HepG2 (cell line): ENCODE measurements around the gene VPS26B. TPM values are rescaled to one million over a fixed set of nuclear protein-coding genes. Genes with fewer than 3 reads are reported as not detected.

Source experiments
- ATAC-seq: fragments of 200-7000 bp; cut with Tn5 transposase; 3 replicates; pipeline ENCODE4 v1.9.1; 2020; ENCODE audit warnings: mild to moderate bottlenecking, moderate library complexity
- BruUV-seq: library from RNA; stranded (reverse); fragments of 400-500 nt; replicated peaks from 2 replicates; lab custom pipeline; 2021; lab: Mats Ljungman, UMichigan
- CTCF ChIA-PET: fragments of 300-600 bp; formaldehyde crosslinking; extraction: SDS; loops from one replicate; lab custom pipeline; 2021; ENCODE audit warnings: low total read pairs, inconsistent platforms, low intra/inter-chr PET ratio; lab: Yijun Ruan, JAX
- POLR2A ChIA-PET: fragments of 350-600 bp; sonication (Branson Sonifier 250); formaldehyde crosslinking; loops from one replicate; lab custom pipeline; 2020; ENCODE audit warnings: antibody characterized with exemption, inconsistent platforms; lab: Yijun Ruan, JAX
- DNase-seq: peaks from one replicate; pipeline ENCODE4 v3.0.0-alpha.2; 2015; ENCODE audit warnings: low spot score
- FAIRE-seq: peaks from 3 replicates; lab custom pipeline; 2011; peaks lifted over from hg19 to GRCh38; lab: Jason Lieb, UNC
- H2AFZ ChIP-seq: one replicate; pipeline ENCODE4 v1.6.1; 2011; ENCODE audit warnings: low read length, inconsistent platforms
- H3K27ac ChIP-seq: fragments of 300-600 bp; 3 replicates; pipeline ENCODE4 v1.8.0; 2011; ENCODE audit warnings: mixed run types, mild to moderate bottlenecking, mixed read lengths, low read length, inconsistent platforms; ENCODE audit not compliant: insufficient read depth; ENCODE audit errors: extremely low read length
- H3K27me3 ChIP-seq, 2 experiments: fragments of 200-600 bp in 1 of 2; 2 replicates in 1 of 2; 3 replicates in 1 of 2; pipeline versions ENCODE4 v1.6.0 to v1.8.0; 2011; ENCODE audit warnings: low read length in 2 of 2, mild to moderate bottlenecking in 2 of 2, moderate library complexity in 2 of 2, inconsistent platforms in 1 of 2; ENCODE audit not compliant: insufficient read depth in 2 of 2, control insufficient read depth in 1 of 2
- H3K36me3 ChIP-seq, 2 experiments: fragments of 200-600 bp in 1 of 2; replicated peaks in 1 of 2; 2 replicates in 1 of 2; 3 replicates in 1 of 2; pipeline versions ENCODE4 v1.5.1 to v1.8.0; 2011; ENCODE audit warnings: low read length in 2 of 2, inconsistent platforms in 1 of 2; ENCODE audit not compliant: insufficient read depth in 2 of 2, control insufficient read depth in 1 of 2
- H3K4me1 ChIP-seq: 2 replicates; pipeline ENCODE4 v1.5.1; 2012; ENCODE audit warnings: low read length, inconsistent platforms; ENCODE audit not compliant: insufficient read depth
- H3K4me2 ChIP-seq: 2 replicates; pipeline ENCODE4 v1.6.0; 2011; ENCODE audit warnings: low read depth, low read length, inconsistent platforms
- H3K4me3 ChIP-seq, 3 experiments: fragments of 200-600 bp in 1 of 3; sonication (generic), shearing (Covaris generic) in 1 of 3; replicated peaks in 1 of 3; 2 replicates each; pipeline ENCODE4 v1.5.1; 2011 to 2016; ENCODE audit warnings: low read length in 3 of 3, inconsistent platforms in 2 of 3, low read depth in 2 of 3, mild to moderate bottlenecking in 2 of 3, control low read depth in 1 of 3, mixed read lengths in 1 of 3; ENCODE audit not compliant: insufficient read depth in 1 of 3
- H3K79me2 ChIP-seq: one replicate; pipeline ENCODE4 v1.6.1; 2011; ENCODE audit warnings: low read length, inconsistent platforms; ENCODE audit not compliant: insufficient read depth
- H3K9ac ChIP-seq: 2 replicates; pipeline ENCODE4 v1.6.0; 2011; ENCODE audit warnings: mild to moderate bottlenecking, low read depth, low read length, inconsistent platforms; ENCODE audit not compliant: insufficient read depth
- H3K9me3 ChIP-seq: 2 replicates; pipeline ENCODE4 v1.5.1; 2012; ENCODE audit warnings: mild to moderate bottlenecking, low read length
- H4K20me1 ChIP-seq: 2 replicates; pipeline ENCODE4 v1.6.0; 2011; ENCODE audit warnings: inconsistent platforms, mild to moderate bottlenecking, low read length, moderate library complexity; ENCODE audit not compliant: insufficient read depth
- HOXA3 ChIP-seq: sonication (generic); formaldehyde crosslinking; IDR thresholded peaks from 2 replicates; pipeline ENCODE4 v1.5.0; 2020; ENCODE audit warnings: missing genetic modification reagents
- HOXD1 ChIP-seq: sonication (generic); formaldehyde crosslinking; IDR thresholded peaks from 2 replicates; pipeline ENCODE4 v1.5.0; 2020; ENCODE audit warnings: missing genetic modification reagents
- IKZF1 ChIP-seq: fragments of 450-650 bp; IDR thresholded peaks from 2 replicates; pipeline ENCODE4 v1.7.1; 2016
- MAFG ChIP-seq: sonication (generic); formaldehyde crosslinking; IDR thresholded peaks from 2 replicates; pipeline ENCODE4 v1.5.1; 2020; ENCODE audit warnings: mild to moderate bottlenecking, missing genetic modification reagents
- MIER3 ChIP-seq: IDR thresholded peaks from 2 replicates; pipeline ENCODE4 v1.6.1; 2016; ENCODE audit warnings: missing compliant biosample characterization, borderline replicate concordance
- SP140L ChIP-seq: sonication (generic); formaldehyde crosslinking; IDR thresholded peaks from 2 replicates; pipeline ENCODE4 v1.4.0; 2020; ENCODE audit warnings: missing genetic modification reagents, borderline replicate concordance
- SRF ChIP-seq: IDR thresholded peaks from 2 replicates; pipeline ENCODE4 v1.6.1; 2011; ENCODE audit warnings: mild to moderate bottlenecking, low read depth, low read length, moderate library complexity
- ZFP37 ChIP-seq: sonication (generic); formaldehyde crosslinking; IDR thresholded peaks from 2 replicates; pipeline ENCODE4 v1.4.0; 2020; ENCODE audit warnings: missing genetic modification reagents, borderline replicate concordance
- ZIK1 ChIP-seq: sonication (generic); formaldehyde crosslinking; IDR thresholded peaks from 2 replicates; pipeline ENCODE4 v1.5.0; 2020; ENCODE audit warnings: mild to moderate bottlenecking, low read depth, missing genetic modification reagents, borderline replicate concordance
- ZNF468 ChIP-seq: sonication (generic); formaldehyde crosslinking; IDR thresholded peaks from 2 replicates; pipeline ENCODE4 v1.8.0; 2022; ENCODE audit warnings: mild to moderate bottlenecking, moderate library complexity, missing genetic modification reagents
- ZNF570 ChIP-seq: sonication (generic); formaldehyde crosslinking; IDR thresholded peaks from 2 replicates; pipeline ENCODE4 v1.4.0; 2020; ENCODE audit warnings: mild to moderate bottlenecking, missing genetic modification reagents, borderline replicate concordance
- ZNF780A ChIP-seq: sonication (generic); formaldehyde crosslinking; IDR thresholded peaks from 2 replicates; pipeline ENCODE4 v1.8.0; 2022; ENCODE audit warnings: mild to moderate bottlenecking, missing genetic modification reagents, moderate library complexity
- WGBS: methylation state at CpG from one replicate; pipeline ENCODE4 v1.1.6; 2017; ENCODE audit warnings: low lambda C conversion rate; 5-methylcytosine and 5-hydroxymethylcytosine counted together
- in situ Hi-C: cut with HindIII; loops from 2 replicates; pipeline ENCODE4 v1.10.0; 2017; ENCODE audit warnings: low pct_unique_long_range_greater_than_20kb; ENCODE audit not compliant: extremely low pct_ligation_motif_present
- intact Hi-C: fragments of 100-400 bp; cut with micrococcal nuclease; formaldehyde crosslinking; loops from one replicate; pipeline ENCODE4 v1.10.0; 2022; ENCODE audit not compliant: unreplicated experiment
- polyA plus RNA-seq, 8 experiments: library from polyadenylated mRNA; depleted of rRNA in 3 of 8; stranded (reverse) in 7 of 8; unstranded in 1 of 8; fragments of >200 nt; fragmentation: Illumina TruSeq in 4 of 8; extraction: Trizol in 4 of 8; gene quantifications; 2 replicates each; pipeline versions ENCODE4 v1.2.1 to v1.2.3, GENCODE V29; 2011 to 2016; ENCODE audit warnings: low read depth in 4 of 8, missing spikeins in 1 of 8, mixed read lengths in 1 of 8; ENCODE audit not compliant: insufficient read depth in 1 of 8
- total RNA-seq, 5 experiments: library from RNA; depleted of rRNA; stranded (reverse); fragments of >200 nt; fragmentation: Illumina TruSeq; extraction: Trizol; gene quantifications; 2 replicates each; pipeline ENCODE4 v1.2.3, GENCODE V29; 2016; ENCODE audit warnings: low read depth in 1 of 5
- TF ChIP-seq, protein P1 (sequence below): sonication (generic); formaldehyde crosslinking; IDR thresholded peaks from 2 replicates; pipeline ENCODE4 v1.4.0; 2020; ENCODE audit warnings: missing genetic modification reagents
- TF ChIP-seq, protein P2 (sequence below): sonication (generic); formaldehyde crosslinking; IDR thresholded peaks from 2 replicates; pipeline ENCODE4 v1.4.0; 2020; ENCODE audit warnings: missing genetic modification reagents, mild to moderate bottlenecking, borderline replicate concordance
- TF ChIP-seq, protein P3 (sequence below): sonication (generic); formaldehyde crosslinking; IDR thresholded peaks from 2 replicates; pipeline ENCODE4 v1.4.0; 2020; ENCODE audit warnings: mild to moderate bottlenecking, missing genetic modification reagents, borderline replicate concordance
- TF ChIP-seq, protein P4 (sequence below): sonication (generic); formaldehyde crosslinking; IDR thresholded peaks from 2 replicates; pipeline ENCODE4 v1.4.0; 2020; ENCODE audit warnings: low read depth, missing genetic modification reagents
- TF ChIP-seq, protein P5 (sequence below): sonication (generic); formaldehyde crosslinking; IDR thresholded peaks from 2 replicates; pipeline ENCODE4 v1.5.0; 2020; ENCODE audit warnings: mild to moderate bottlenecking, missing genetic modification reagents, moderate library complexity

The VPS26B gene
- total and polyA plus RNA-seq, 2 of the 13 experiments (the other 11 are each of a cell fraction or from before 2014, with no cell fraction given), result 20.2 to 23.2 TPM

DNA sequence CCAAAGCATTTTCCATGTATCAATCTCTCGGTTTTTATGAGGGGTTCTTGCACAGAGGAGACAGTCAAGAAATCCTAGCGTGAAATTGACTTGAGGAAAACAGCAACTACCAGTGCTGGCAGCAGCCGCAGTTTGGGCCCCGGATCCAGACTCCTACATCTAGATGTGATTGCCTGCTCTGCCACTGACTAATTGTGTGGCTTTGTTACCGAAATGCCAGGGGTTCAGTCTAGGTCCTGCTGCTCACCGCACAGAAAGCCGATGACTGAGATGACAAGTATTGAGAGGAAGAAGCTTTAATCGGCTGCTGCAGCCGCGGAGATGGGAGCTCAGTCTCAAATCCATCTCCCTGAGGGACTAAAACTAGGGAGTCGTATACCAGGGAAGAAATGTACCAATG lies 43.5 kb downstream of the VPS26B start:
- H3K4me2 ChIP-seq, result no peak overlapping the region
- H4K20me1 ChIP-seq, result no peaks in the 10 kb centered on the region
- H3K27me3 ChIP-seq, result peaks cover 0 to 5% of the 10 kb centered on the region in 2 experiments; a peak in 1 of 5 replicates
- H3K4me1 ChIP-seq, result peaks cover 17% of the 10 kb centered on the region
- in situ Hi-C loops, result no loop called here
- ATAC-seq, result no peak
- BruUV-seq, result no TSS peak
- no peak overlapping the region for H2AFZ ChIP-seq
- no peak overlapping the region for H3K9ac ChIP-seq
- no peaks in the 10 kb centered on the region for H3K9me3 ChIP-seq
- WGBS, result 69% methylated on average over 11 of the region's 11 CpGs
- H3K4me3 ChIP-seq, result no peak overlapping the region
- no peak for FAIRE-seq
- no peak for DNase-seq
- H3K27ac ChIP-seq, result no peak overlapping the region
- CTCF ChIA-PET, result no interaction called here
- POLR2A ChIA-PET, result no interaction called here
- intact Hi-C loops, result no loop called here
- no peaks in the 10 kb centered on the region for H3K79me2 ChIP-seq
- H3K36me3 ChIP-seq, result peaks cover 0 to 4% of the 10 kb centered on the region in 2 experiments; a peak in 1 of 5 replicates
- TF ChIP-seq, protein P1, sequence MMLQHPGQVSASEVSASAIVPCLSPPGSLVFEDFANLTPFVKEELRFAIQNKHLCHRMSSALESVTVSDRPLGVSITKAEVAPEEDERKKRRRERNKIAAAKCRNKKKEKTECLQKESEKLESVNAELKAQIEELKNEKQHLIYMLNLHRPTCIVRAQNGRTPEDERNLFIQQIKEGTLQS, result no peak
- TF ChIP-seq ZNF468 (CRISPR knock-in tag) (no peak), IKZF1 (no peak), HOXA3 (CRISPR knock-in tag) (no peak), ZNF780A (CRISPR knock-in tag) (no peak), SRF (no peak), MAFG (CRISPR knock-in tag) (no peak), ZIK1 (no peak), HOXD1 (CRISPR knock-in tag) (no peak), ZFP37 (CRISPR knock-in tag) (no peak), SP140L (CRISPR knock-in tag) (no peak), ZNF570 (CRISPR knock-in tag) (no peak), MIER3 (CRISPR knock-in tag) (no peak)
- TF ChIP-seq, protein P2, sequence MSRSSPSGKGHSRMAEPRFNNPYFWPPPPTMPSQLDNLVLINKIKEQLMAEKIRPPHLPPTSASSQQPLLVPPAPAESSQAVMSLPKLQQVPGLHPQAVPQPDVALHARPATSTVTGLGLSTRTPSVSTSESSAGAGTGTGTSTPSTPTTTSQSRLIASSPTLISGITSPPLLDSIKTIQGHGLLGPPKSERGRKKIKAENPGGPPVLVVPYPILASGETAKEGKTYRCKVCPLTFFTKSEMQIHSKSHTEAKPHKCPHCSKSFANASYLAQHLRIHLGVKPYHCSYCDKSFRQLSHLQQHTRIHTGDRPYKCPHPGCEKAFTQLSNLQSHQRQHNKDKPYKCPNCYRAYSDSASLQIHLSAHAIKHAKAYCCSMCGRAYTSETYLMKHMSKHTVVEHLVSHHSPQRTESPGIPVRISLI (CRISPR knock-in tag), result no peak
- TF ChIP-seq, protein P3, sequence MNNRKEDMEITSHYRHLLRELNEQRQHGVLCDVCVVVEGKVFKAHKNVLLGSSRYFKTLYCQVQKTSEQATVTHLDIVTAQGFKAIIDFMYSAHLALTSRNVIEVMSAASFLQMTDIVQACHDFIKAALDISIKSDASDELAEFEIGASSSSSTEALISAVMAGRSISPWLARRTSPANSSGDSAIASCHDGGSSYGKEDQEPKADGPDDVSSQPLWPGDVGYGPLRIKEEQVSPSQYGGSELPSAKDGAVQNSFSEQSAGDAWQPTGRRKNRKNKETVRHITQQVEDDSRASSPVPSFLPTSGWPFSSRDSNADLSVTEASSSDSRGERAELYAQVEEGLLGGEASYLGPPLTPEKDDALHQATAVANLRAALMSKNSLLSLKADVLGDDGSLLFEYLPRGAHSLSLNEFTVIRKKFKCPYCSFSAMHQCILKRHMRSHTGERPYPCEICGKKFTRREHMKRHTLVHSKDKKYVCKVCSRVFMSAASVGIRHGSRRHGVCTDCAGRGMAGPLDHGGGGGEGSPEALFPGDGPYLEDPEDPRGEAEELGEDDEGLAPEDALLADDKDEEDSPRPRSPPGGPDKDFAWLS (CRISPR knock-in tag), result no peak
- TF ChIP-seq, protein P4, sequence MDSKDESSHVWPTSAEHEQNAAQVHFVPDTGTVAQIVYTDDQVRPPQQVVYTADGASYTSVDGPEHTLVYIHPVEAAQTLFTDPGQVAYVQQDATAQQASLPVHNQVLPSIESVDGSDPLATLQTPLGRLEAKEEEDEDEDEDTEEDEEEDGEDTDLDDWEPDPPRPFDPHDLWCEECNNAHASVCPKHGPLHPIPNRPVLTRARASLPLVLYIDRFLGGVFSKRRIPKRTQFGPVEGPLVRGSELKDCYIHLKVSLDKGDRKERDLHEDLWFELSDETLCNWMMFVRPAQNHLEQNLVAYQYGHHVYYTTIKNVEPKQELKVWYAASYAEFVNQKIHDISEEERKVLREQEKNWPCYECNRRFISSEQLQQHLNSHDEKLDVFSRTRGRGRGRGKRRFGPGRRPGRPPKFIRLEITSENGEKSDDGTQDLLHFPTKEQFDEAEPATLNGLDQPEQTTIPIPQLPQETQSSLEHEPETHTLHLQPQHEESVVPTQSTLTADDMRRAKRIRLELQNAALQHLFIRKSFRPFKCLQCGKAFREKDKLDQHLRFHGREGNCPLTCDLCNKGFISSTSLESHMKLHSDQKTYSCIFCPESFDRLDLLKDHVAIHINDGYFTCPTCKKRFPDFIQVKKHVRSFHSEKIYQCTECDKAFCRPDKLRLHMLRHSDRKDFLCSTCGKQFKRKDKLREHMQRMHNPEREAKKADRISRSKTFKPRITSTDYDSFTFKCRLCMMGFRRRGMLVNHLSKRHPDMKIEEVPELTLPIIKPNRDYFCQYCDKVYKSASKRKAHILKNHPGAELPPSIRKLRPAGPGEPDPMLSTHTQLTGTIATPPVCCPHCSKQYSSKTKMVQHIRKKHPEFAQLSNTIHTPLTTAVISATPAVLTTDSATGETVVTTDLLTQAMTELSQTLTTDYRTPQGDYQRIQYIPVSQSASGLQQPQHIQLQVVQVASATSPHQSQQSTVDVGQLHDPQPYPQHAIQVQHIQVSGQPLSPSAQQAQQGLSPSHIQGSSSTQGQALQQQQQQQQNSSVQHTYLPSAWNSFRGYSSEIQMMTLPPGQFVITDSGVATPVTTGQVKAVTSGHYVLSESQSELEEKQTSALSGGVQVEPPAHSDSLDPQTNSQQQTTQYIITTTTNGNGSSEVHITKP (CRISPR knock-in tag), result no peak
- TF ChIP-seq, protein P5, sequence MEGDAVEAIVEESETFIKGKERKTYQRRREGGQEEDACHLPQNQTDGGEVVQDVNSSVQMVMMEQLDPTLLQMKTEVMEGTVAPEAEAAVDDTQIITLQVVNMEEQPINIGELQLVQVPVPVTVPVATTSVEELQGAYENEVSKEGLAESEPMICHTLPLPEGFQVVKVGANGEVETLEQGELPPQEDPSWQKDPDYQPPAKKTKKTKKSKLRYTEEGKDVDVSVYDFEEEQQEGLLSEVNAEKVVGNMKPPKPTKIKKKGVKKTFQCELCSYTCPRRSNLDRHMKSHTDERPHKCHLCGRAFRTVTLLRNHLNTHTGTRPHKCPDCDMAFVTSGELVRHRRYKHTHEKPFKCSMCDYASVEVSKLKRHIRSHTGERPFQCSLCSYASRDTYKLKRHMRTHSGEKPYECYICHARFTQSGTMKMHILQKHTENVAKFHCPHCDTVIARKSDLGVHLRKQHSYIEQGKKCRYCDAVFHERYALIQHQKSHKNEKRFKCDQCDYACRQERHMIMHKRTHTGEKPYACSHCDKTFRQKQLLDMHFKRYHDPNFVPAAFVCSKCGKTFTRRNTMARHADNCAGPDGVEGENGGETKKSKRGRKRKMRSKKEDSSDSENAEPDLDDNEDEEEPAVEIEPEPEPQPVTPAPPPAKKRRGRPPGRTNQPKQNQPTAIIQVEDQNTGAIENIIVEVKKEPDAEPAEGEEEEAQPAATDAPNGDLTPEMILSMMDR (CRISPR knock-in tag), result no peak
